ENCODE measurements around the gene RAPGEF6.

- TF ChIP-seq CTCF (IDR thresholded peaks at IDR 0.05) (no peak), POLR2A (IDR thresholded peaks at IDR 0.05) (no peak)
Observed at GRCh38 chr5:131377785-131378325, 257.2 kb downstream of the RAPGEF6 start.
